ENCODE results near the gene KCNA5. TPM values are rescaled to one million over a fixed set of nuclear protein-coding genes. Genes with fewer than 3 reads are reported as not detected.

The KCNA5 gene
- total and polyA plus RNA-seq, 2 of the 4 experiments (the other 2 are of a cell fraction) = not detected

- Histone ChIP-seq H2BK120ac (ENCODE audit: low read depth, low read length) (no peak overlapping the region), H3K27ac (ENCODE audit: insufficient read depth, low read length) (no peak overlapping the region), H4K5ac (ENCODE audit: low read depth, low read length) (no peak overlapping the region), H3K4me2 (ENCODE audit: low read depth, low read length) (no peak overlapping the region), H3K23ac (ENCODE audit: low read depth, low read length) (no peak overlapping the region), H2BK5ac (ENCODE audit: low read depth, low read length, poor library complexity, severe bottlenecking) (no peak overlapping the region), H4K91ac (ENCODE audit: insufficient read depth, low read depth, low read length) (no peak overlapping the region), H3K9ac (ENCODE audit: low read depth, low read length) (no peak overlapping the region), H2BK20ac (ENCODE audit: low read depth, low read length) (no peak overlapping the region), H3K36me3 (ENCODE audit: control insufficient read depth, insufficient read depth, low read length) (no peaks in the 10 kb centered on the region), H3K4me3 (ENCODE audit: insufficient read depth, low read depth, low read length) (no peak overlapping the region), H2BK15ac (ENCODE audit: low read depth, low read length) (no peak overlapping the region), H3K4me1 (ENCODE audit: control insufficient read depth, insufficient read depth, low read length) (peaks cover 4% of the 10 kb centered on the region), H3K79me1 (ENCODE audit: low read depth in 1 of 2, low read length in 2 of 2) (no peaks in the 10 kb centered on the region), H3K9me1 (ENCODE audit: insufficient read depth, low read length) (no peaks in the 10 kb centered on the region), H3K27me3 (ENCODE audit: control insufficient read depth, insufficient read depth, low read length) (peaks cover 21% of the 10 kb centered on the region), H3K4ac (ENCODE audit: low read depth, low read length) (no peak overlapping the region), H2AFZ (replicated peaks; ENCODE audit: low read length, poor library complexity) (no peak overlapping the region), H4K8ac (ENCODE audit: low read depth in 2 of 2, low read length in 2 of 2) (no peak overlapping the region), H3K56ac (ENCODE audit: extremely low read depth, insufficient read depth, low read length) (no peak overlapping the region), H2AK5ac (ENCODE audit: low read depth, low read length) (no peak overlapping the region), H3K9me3 (ENCODE audit: control insufficient read depth, insufficient read depth, low read length) (no peaks in the 10 kb centered on the region), H3K18ac (ENCODE audit: low read depth, low read length) (no peak overlapping the region), H4K20me1 (ENCODE audit: insufficient read depth, low read length) (no peaks in the 10 kb centered on the region), H2AK9ac (replicated peaks; ENCODE audit: low read depth, low read length, poor library complexity) (no peak overlapping the region), H3K14ac (replicated peaks; ENCODE audit: low read depth, low read length) (no peak overlapping the region)
- POLR2A ChIA-PET (ENCODE audit: unreplicated experiment) = no interaction called here
- dilution Hi-C loops (cut with HindIII; ENCODE audit: low sequenced_read_pairs, unreplicated experiment) (no loop called here), in situ Hi-C loops (cut with MboI; ENCODE audit: low sequenced_read_pairs) (no loop called here), intact Hi-C loops (cut with micrococcal nuclease) (no loop called here)
- no peak for ATAC-seq (ENCODE audit: low read depth)
- DNase-seq = no peak
- WGBS, 2 experiments (ENCODE audit: extremely low coverage in 2 of 2, insufficient read length in 1 of 2) = 60% methylated on average over 2 of the region's 6 CpGs; no CpG with 5 or more reads in 1 of the 2 experiments
- TF ChIP-seq SMC3 (IDR thresholded peaks at IDR 0.05; ENCODE audit: low read depth, low read length) (no peak), MAZ (IDR thresholded peaks at IDR 0.05; ENCODE audit: borderline replicate concordance, low read depth, low read length) (no peak), CHD1 (IDR thresholded peaks at IDR 0.05; ENCODE audit: low read depth, low read length) (no peak), POLR2A (IDR thresholded peaks at IDR 0.05; ENCODE audit: low read depth, low read length) (no peak), FOS (IDR thresholded peaks at IDR 0.05; ENCODE audit: low read depth, low read length) (no peak), CEBPB (IDR thresholded peaks at IDR 0.05; ENCODE audit: low read depth, low read length) (no peak), MAFK (IDR thresholded peaks at IDR 0.05; ENCODE audit: low read depth, low read length) (no peak), CTCF (conservative IDR thresholded peaks at IDR 0.05; ENCODE audit: low read depth, low read length) (no peak), ELK1 (IDR thresholded peaks at IDR 0.05; ENCODE audit: borderline replicate concordance, low read depth, low read length) (no peak), MXI1 (IDR thresholded peaks at IDR 0.05; ENCODE audit: borderline replicate concordance, low read depth, low read length) (no peak), RCOR1 (IDR thresholded peaks at IDR 0.05; ENCODE audit: insufficient replicate concordance, low read length) (no peak), BHLHE40 (IDR thresholded peaks at IDR 0.05; ENCODE audit: low read depth, low read length) (no peak), NFE2L2 (IDR thresholded peaks at IDR 0.05; ENCODE audit: low read depth, low read length) (no peak), RAD21 (IDR thresholded peaks at IDR 0.05; ENCODE audit: low read length) (no peak), RFX5 (IDR thresholded peaks at IDR 0.05; ENCODE audit: low read depth, low read length) (no peak)
- TF ChIP-seq, protein P1, sequence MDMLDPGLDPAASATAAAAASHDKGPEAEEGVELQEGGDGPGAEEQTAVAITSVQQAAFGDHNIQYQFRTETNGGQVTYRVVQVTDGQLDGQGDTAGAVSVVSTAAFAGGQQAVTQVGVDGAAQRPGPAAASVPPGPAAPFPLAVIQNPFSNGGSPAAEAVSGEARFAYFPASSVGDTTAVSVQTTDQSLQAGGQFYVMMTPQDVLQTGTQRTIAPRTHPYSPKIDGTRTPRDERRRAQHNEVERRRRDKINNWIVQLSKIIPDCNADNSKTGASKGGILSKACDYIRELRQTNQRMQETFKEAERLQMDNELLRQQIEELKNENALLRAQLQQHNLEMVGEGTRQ (IDR thresholded peaks at IDR 0.05; ENCODE audit: low read depth, low read length) = no peak
- CTCF ChIA-PET = no interaction called here
- BruUV-seq (replicated peaks) = no TSS peak
Measured at GRCh38 chr12:5035618-5036017, 8.1 kb upstream of the KCNA5 start.
